ENCODE data around the gene KPNB1.

GRCh38 chr17:47669081-47669480, 19.4 kb downstream of the KPNB1 start:
- no peak for TF ChIP-seq EZH2phosphoT487 (IDR thresholded peaks at IDR 0.05; ENCODE audit: insufficient read depth, low read depth)
- TF ChIP-seq EZH2 (IDR thresholded peaks at IDR 0.05; ENCODE audit: insufficient read depth, poor library complexity, severe bottlenecking): no peak
